SK-N-SH treated with all-trans-retinoic acid at 6 μM for 48 hours (cell line): ENCODE results near the gene USH1G.

Experiments
- ARNTL ChIP-seq: fragments of 450-650 bp; formaldehyde crosslinking; IDR thresholded peaks from 2 replicates; pipeline ENCODE4 v1.5.0; 2020; ENCODE audit warnings: low read depth, mild to moderate bottlenecking, moderate library complexity, borderline replicate concordance
- CSDC2 ChIP-seq: fragments of 250-450 bp; sonication (Bioruptor Pico); IDR thresholded peaks from 2 replicates; pipeline ENCODE4 v1.5.0; 2020; ENCODE audit warnings: mild to moderate bottlenecking, moderate library complexity
- CSRNP3 ChIP-seq: fragments of 250-450 bp; sonication (Bioruptor Pico); IDR thresholded peaks from 2 replicates; pipeline ENCODE4 v1.5.1; 2021; ENCODE audit warnings: mild to moderate bottlenecking, moderate library complexity
- ESRRG ChIP-seq: fragments of 250-450 bp; sonication (Bioruptor Pico); IDR thresholded peaks from 2 replicates; pipeline ENCODE4 v1.6.1; 2021; ENCODE audit warnings: mild to moderate bottlenecking
- GLIS3 ChIP-seq: fragments of 250-450 bp; sonication (Bioruptor Pico); IDR thresholded peaks from 2 replicates; pipeline ENCODE4 v1.5.0; 2020; ENCODE audit warnings: mild to moderate bottlenecking, moderate library complexity
- RARB ChIP-seq: fragments of 250-450 bp; sonication (Bioruptor Pico); IDR thresholded peaks from 2 replicates; pipeline ENCODE4 v1.8.0; 2021; ENCODE audit warnings: mild to moderate bottlenecking, moderate library complexity
- TCF4 ChIP-seq: fragments of 250-450 bp; sonication (Bioruptor Pico); IDR thresholded peaks from 2 replicates; pipeline ENCODE4 v1.8.0; 2021; ENCODE audit warnings: mild to moderate bottlenecking, moderate library complexity, borderline replicate concordance
- TOX ChIP-seq: fragments of 250-450 bp; sonication (Bioruptor Pico); IDR thresholded peaks from 2 replicates; pipeline ENCODE4 v1.8.0; 2021; ENCODE audit warnings: mild to moderate bottlenecking, moderate library complexity, borderline replicate concordance
- ZFP3 ChIP-seq: fragments of 250-450 bp; sonication (Bioruptor Pico); IDR thresholded peaks from 2 replicates; pipeline ENCODE4 v1.5.0; 2020; ENCODE audit warnings: mild to moderate bottlenecking, moderate library complexity
- ZNF70 ChIP-seq: fragments of 450-650 bp; formaldehyde crosslinking; IDR thresholded peaks from 2 replicates; pipeline ENCODE4 v1.5.0; 2020; ENCODE audit warnings: mild to moderate bottlenecking, moderate library complexity
- TF ChIP-seq, protein P1 (sequence below): fragments of 250-450 bp; sonication (Bioruptor Pico); IDR thresholded peaks from 2 replicates; pipeline ENCODE4 v1.5.0; 2020; ENCODE audit warnings: mild to moderate bottlenecking, moderate library complexity
- TF ChIP-seq, protein P2 (sequence below): fragments of 250-450 bp; sonication (Bioruptor Pico); IDR thresholded peaks from 2 replicates; pipeline ENCODE4 v1.8.0; 2020; ENCODE audit warnings: mild to moderate bottlenecking, moderate library complexity, borderline replicate concordance

DNA sequence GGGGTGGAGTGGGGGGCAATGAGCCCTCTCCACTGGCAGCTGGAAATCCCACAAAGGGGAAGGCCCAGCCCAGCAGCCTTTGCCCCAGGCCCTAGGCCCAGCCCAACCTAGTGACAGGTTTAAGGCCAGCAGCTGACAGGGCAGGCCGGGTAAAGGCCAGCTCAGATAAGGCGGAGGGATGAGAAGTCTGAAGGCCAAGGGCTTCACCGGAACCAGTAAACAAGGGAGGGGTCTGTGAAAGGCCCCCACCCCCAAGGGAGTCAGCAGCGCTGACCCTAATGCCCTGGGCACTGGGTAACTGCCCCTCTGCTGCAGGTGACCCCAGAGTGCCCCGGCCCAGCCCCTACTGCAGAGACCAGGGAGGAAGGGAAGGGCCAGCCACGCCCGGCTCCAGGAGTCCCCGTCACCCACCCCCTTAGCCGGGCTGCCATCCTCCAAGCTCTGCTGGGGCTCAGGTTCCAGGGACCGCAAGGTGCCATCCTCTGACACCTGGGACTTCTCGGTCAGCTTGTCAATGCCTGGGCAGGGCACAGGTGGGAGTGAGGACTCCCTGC is 30.2 kb upstream of the USH1G start:
- TF ChIP-seq ARNTL (CRISPR knock-in tag) (no peak), ESRRG (CRISPR knock-in tag) (no peak), RARB (CRISPR knock-in tag) (no peak), TCF4 (CRISPR knock-in tag) (no peak), TOX (CRISPR knock-in tag) (no peak), ZFP3 (no peak), CSDC2 (CRISPR knock-in tag) (no peak), GLIS3 (CRISPR knock-in tag) (no peak), CSRNP3 (CRISPR knock-in tag) (no peak), ZNF70 (CRISPR knock-in tag) (no peak)
- TF ChIP-seq, protein P1, sequence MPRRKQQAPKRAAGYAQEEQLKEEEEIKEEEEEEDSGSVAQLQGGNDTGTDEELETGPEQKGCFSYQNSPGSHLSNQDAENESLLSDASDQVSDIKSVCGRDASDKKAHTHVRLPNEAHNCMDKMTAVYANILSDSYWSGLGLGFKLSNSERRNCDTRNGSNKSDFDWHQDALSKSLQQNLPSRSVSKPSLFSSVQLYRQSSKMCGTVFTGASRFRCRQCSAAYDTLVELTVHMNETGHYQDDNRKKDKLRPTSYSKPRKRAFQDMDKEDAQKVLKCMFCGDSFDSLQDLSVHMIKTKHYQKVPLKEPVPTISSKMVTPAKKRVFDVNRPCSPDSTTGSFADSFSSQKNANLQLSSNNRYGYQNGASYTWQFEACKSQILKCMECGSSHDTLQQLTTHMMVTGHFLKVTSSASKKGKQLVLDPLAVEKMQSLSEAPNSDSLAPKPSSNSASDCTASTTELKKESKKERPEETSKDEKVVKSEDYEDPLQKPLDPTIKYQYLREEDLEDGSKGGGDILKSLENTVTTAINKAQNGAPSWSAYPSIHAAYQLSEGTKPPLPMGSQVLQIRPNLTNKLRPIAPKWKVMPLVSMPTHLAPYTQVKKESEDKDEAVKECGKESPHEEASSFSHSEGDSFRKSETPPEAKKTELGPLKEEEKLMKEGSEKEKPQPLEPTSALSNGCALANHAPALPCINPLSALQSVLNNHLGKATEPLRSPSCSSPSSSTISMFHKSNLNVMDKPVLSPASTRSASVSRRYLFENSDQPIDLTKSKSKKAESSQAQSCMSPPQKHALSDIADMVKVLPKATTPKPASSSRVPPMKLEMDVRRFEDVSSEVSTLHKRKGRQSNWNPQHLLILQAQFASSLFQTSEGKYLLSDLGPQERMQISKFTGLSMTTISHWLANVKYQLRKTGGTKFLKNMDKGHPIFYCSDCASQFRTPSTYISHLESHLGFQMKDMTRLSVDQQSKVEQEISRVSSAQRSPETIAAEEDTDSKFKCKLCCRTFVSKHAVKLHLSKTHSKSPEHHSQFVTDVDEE (CRISPR knock-in tag) = no peak
- TF ChIP-seq, protein P2, sequence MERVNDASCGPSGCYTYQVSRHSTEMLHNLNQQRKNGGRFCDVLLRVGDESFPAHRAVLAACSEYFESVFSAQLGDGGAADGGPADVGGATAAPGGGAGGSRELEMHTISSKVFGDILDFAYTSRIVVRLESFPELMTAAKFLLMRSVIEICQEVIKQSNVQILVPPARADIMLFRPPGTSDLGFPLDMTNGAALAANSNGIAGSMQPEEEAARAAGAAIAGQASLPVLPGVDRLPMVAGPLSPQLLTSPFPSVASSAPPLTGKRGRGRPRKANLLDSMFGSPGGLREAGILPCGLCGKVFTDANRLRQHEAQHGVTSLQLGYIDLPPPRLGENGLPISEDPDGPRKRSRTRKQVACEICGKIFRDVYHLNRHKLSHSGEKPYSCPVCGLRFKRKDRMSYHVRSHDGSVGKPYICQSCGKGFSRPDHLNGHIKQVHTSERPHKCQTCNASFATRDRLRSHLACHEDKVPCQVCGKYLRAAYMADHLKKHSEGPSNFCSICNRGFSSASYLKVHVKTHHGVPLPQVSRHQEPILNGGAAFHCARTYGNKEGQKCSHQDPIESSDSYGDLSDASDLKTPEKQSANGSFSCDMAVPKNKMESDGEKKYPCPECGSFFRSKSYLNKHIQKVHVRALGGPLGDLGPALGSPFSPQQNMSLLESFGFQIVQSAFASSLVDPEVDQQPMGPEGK (CRISPR knock-in tag) = no peak
